GM23338 (cell line): ENCODE data around the gene HACD2. TPM values are rescaled to one million over a fixed set of nuclear protein-coding genes. Genes with fewer than 3 reads are reported as not detected.

Experiments
- ATAC-seq: fragments of 200-7000 bp; cut with Tn5 transposase; 3 replicates; pipeline ENCODE4 v1.9.1; 2020
- DNase-seq: peaks from one replicate; pipeline ENCODE4 v3.0.0-alpha.2; 2015; ENCODE audit warnings: low spot score
- H2AFZ ChIP-seq: fragments of 200-600 bp; sonication (generic); 2 replicates; pipeline ENCODE4 v1.8.0; 2016; ENCODE audit warnings: antibody characterized with exemption, mild to moderate bottlenecking, moderate library complexity
- H3F3A ChIP-seq: fragments of 200-600 bp; sonication (generic); replicated peaks from 2 replicates; pipeline ENCODE4 v1.8.0; 2017; ENCODE audit warnings: antibody characterized with exemption, mixed run types, low read depth
- H3K27ac ChIP-seq: fragments of 200-600 bp; sonication (generic); 2 replicates; pipeline ENCODE4 v1.6.1; 2016; ENCODE audit warnings: low read depth
- H3K27me3 ChIP-seq: fragments of 200-600 bp; sonication (generic); 2 replicates; pipeline ENCODE4 v1.8.0; 2016; ENCODE audit warnings: mild to moderate bottlenecking, mixed run types, moderate library complexity; ENCODE audit not compliant: insufficient read depth
- H3K36me3 ChIP-seq: fragments of 200-600 bp; sonication (generic); 2 replicates; pipeline ENCODE4 v1.8.0; 2016; ENCODE audit warnings: mild to moderate bottlenecking; ENCODE audit not compliant: insufficient read depth
- H3K4me1 ChIP-seq: fragments of 200-600 bp; sonication (generic); 2 replicates; pipeline ENCODE4 v1.8.0; 2016; ENCODE audit warnings: mild to moderate bottlenecking, moderate library complexity; ENCODE audit not compliant: insufficient read depth
- H3K4me2 ChIP-seq: fragments of 200-600 bp; sonication (generic); 2 replicates; pipeline ENCODE4 v1.7.1; 2017; ENCODE audit warnings: mixed run types
- H3K4me3 ChIP-seq: fragments of 200-600 bp; sonication (generic); 2 replicates; pipeline ENCODE4 v1.6.1; 2016; ENCODE audit warnings: mixed run types
- H3K79me2 ChIP-seq: fragments of 200-600 bp; sonication (generic); replicated peaks from 2 replicates; pipeline ENCODE4 v1.8.0; 2017; ENCODE audit warnings: mild to moderate bottlenecking; ENCODE audit not compliant: insufficient read depth
- H3K9me2 ChIP-seq: fragments of 200-600 bp; sonication (generic); 2 replicates; pipeline ENCODE4 v1.8.0; 2017; ENCODE audit not compliant: insufficient read depth
- H4K20me1 ChIP-seq: fragments of 200-600 bp; sonication (generic); replicated peaks from 2 replicates; pipeline ENCODE4 v1.8.0; 2017; ENCODE audit warnings: mild to moderate bottlenecking; ENCODE audit not compliant: insufficient read depth
- H3K27ac Mint-ChIP-seq: 2 replicates; pipeline ENCODE4 v1.8.0; 2020; ENCODE audit warnings: inconsistent platforms, mild to moderate bottlenecking, moderate library complexity, mixed read lengths
- H3K27me3 Mint-ChIP-seq: 3 replicates; pipeline ENCODE4 v1.8.0; 2022; ENCODE audit warnings: low read depth, mild to moderate bottlenecking, moderate library complexity, mixed read lengths, inconsistent platforms; ENCODE audit not compliant: insufficient read depth, poor library complexity
- H3K36me3 Mint-ChIP-seq: 3 replicates; pipeline ENCODE4 v1.8.0; 2021; ENCODE audit warnings: low read depth, mild to moderate bottlenecking, inconsistent platforms, moderate library complexity, mixed read lengths
- H3K4me1 Mint-ChIP-seq: 3 replicates; pipeline ENCODE4 v1.8.0; 2020; ENCODE audit warnings: mild to moderate bottlenecking, inconsistent platforms, mixed read lengths
- H3K4me3 Mint-ChIP-seq: 3 replicates; pipeline ENCODE4 v1.8.0; 2021; ENCODE audit warnings: moderate library complexity, mild to moderate bottlenecking, inconsistent platforms, mixed read lengths
- H3K9me3 Mint-ChIP-seq: 3 replicates; pipeline ENCODE4 v1.8.0; 2020; ENCODE audit warnings: moderate library complexity, mild to moderate bottlenecking, inconsistent platforms, mixed read lengths
- EZH2phosphoT487 ChIP-seq: fragments of 200-600 bp; sonication (generic); IDR thresholded peaks from one replicate; pipeline ENCODE4 v1.8.1; 2018; ENCODE audit warnings: antibody characterized with exemption; ENCODE audit not compliant: unreplicated experiment
- JUNB ChIP-seq: IDR thresholded peaks from one replicate; pipeline ENCODE4 v1.6.1; 2016; ENCODE audit warnings: antibody characterized with exemption; ENCODE audit not compliant: unreplicated experiment
- NANOG ChIP-seq: IDR thresholded peaks from 2 replicates; pipeline ENCODE4 v1.6.1; 2016; ENCODE audit warnings: antibody characterized with exemption, borderline replicate concordance
- POLR2AphosphoS5 ChIP-seq: IDR thresholded peaks from 2 replicates; pipeline ENCODE4 v1.6.1; 2016; ENCODE audit warnings: antibody characterized with exemption, low read depth
- STAT1 ChIP-seq: IDR thresholded peaks from one replicate; pipeline ENCODE4 v1.6.1; 2016; ENCODE audit warnings: antibody characterized with exemption; ENCODE audit not compliant: unreplicated experiment
- ZNF114 ChIP-seq: fragments of 250-450 bp; sonication (Bioruptor Pico); IDR thresholded peaks from 2 replicates; pipeline ENCODE4 v1.5.0; 2020; ENCODE audit warnings: mild to moderate bottlenecking, moderate library complexity
- ZNF331 ChIP-seq: fragments of 250-450 bp; sonication (Bioruptor Pico); IDR thresholded peaks from 2 replicates; pipeline ENCODE4 v1.5.0; 2020; ENCODE audit warnings: low read depth, mild to moderate bottlenecking, moderate library complexity
- polyA plus RNA-seq: library from polyadenylated mRNA; unstranded; fragments of >200 nt; fragmentation: Nextera tagmentation; extraction: Ambion mirVana; gene quantifications from 2 replicates; pipeline ENCODE4 v1.2.1, GENCODE V29; 2016
- total RNA-seq: library from RNA; depleted of rRNA; stranded (reverse); fragments of >200 nt; shearing (Covaris generic); gene quantifications from 2 replicates; pipeline ENCODE4 v1.2.3, GENCODE V29; 2014
- TF ChIP-seq, protein P1 (sequence below), 2 experiments: fragments of 200-600 bp in 1 of 2; sonication (generic) in 1 of 2; conservative IDR thresholded peaks; 2 replicates each; pipeline versions ENCODE4 v1.5.1 to v1.6.1; 2016 to 2017; ENCODE audit warnings: antibody characterized with exemption in 2 of 2, low read depth in 2 of 2, mild to moderate bottlenecking in 2 of 2, moderate library complexity in 1 of 2
- TF ChIP-seq, protein P2 (sequence below): fragments of 250-450 bp; sonication (Bioruptor Pico); IDR thresholded peaks from 2 replicates; pipeline ENCODE4 v1.5.0; 2020; ENCODE audit warnings: mild to moderate bottlenecking, moderate library complexity
- TF ChIP-seq, protein P3 (sequence below): IDR thresholded peaks from one replicate; pipeline ENCODE4 v1.6.1; 2018; ENCODE audit warnings: antibody characterized with exemption; ENCODE audit not compliant: unreplicated experiment
- TF ChIP-seq, protein P4 (sequence below): IDR thresholded peaks from 2 replicates; pipeline ENCODE4 v1.6.1; 2016; ENCODE audit warnings: antibody characterized with exemption

HACD2 gene
- total and polyA plus RNA-seq, 2 experiments from 2014 or later, result 13.4 to 31.5 TPM

DNA sequence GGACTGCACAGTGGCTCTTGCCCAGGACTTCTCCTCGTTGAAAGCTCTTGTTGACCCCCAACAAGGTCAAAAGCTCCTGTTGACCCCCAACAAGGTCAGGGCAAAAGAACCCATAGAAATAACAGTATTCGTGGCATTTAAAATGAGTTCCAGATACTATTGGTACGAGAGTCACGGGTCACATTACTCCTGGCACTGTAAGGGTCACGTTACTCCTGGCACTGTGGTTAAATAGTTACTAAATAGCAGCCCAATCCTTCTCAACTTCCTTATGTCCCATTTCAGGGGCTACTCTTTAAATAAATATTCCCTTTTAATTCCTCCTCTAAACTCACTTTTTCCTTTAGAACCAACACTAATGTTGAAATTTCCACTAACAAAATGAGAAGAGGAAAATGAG is 117.8 kb downstream of the HACD2 start (continued):
- TF ChIP-seq, protein P1, sequence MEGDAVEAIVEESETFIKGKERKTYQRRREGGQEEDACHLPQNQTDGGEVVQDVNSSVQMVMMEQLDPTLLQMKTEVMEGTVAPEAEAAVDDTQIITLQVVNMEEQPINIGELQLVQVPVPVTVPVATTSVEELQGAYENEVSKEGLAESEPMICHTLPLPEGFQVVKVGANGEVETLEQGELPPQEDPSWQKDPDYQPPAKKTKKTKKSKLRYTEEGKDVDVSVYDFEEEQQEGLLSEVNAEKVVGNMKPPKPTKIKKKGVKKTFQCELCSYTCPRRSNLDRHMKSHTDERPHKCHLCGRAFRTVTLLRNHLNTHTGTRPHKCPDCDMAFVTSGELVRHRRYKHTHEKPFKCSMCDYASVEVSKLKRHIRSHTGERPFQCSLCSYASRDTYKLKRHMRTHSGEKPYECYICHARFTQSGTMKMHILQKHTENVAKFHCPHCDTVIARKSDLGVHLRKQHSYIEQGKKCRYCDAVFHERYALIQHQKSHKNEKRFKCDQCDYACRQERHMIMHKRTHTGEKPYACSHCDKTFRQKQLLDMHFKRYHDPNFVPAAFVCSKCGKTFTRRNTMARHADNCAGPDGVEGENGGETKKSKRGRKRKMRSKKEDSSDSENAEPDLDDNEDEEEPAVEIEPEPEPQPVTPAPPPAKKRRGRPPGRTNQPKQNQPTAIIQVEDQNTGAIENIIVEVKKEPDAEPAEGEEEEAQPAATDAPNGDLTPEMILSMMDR (conservative IDR thresholded peaks at IDR 0.05; ENCODE audit: low read depth in 2 of 2), result no peak
- TF ChIP-seq NANOG (no peak), ZNF331 (CRISPR knock-in tag) (no peak), STAT1 (no peak)

DNA sequence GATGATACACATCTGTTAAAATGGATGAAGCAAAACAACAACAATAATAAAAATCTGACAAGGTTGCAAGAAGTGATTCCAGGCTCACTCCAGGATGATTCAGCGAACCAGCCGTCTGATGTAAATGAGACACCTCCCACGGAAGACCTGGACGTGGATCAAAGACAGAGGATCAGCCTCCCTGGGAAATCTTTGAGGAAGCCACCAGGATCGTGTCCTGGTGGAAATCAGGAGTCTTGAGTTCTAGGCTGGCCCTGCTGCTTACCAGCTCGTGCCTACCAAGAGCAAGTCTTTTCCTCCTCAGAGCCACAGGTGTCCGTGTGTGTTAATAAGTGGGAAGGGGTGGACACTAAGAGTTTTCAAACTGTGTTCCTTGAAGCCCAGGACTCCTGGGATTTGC is 120.6 kb downstream of the HACD2 start:
- H3K4me1 Mint-ChIP-seq, result peaks cover 12% of the 10 kb centered on the region; the same call in 2 of the 3 replicates
- ATAC-seq, result no peak
- no peaks in the 10 kb centered on the region for H3K79me2 ChIP-seq
- no peaks in the 10 kb centered on the region for H4K20me1 ChIP-seq
- no peak overlapping the region for H3K4me3 ChIP-seq
- peaks cover 3% of the 10 kb centered on the region for H3K27me3 Mint-ChIP-seq
- H3K36me3 ChIP-seq, result no peaks in the 10 kb centered on the region
- H3K27me3 ChIP-seq, result no peaks in the 10 kb centered on the region
- no peaks in the 10 kb centered on the region for H3K9me3 Mint-ChIP-seq
- H3K27ac Mint-ChIP-seq, result no peak overlapping the region
- no peaks in the 10 kb centered on the region for H3F3A ChIP-seq
- peaks cover 10% of the 10 kb centered on the region; the same call in 1 of the 2 replicates for H3K4me1 ChIP-seq
- no peak overlapping the region for H3K4me2 ChIP-seq
- no peaks in the 10 kb centered on the region for H3K36me3 Mint-ChIP-seq
- no peak overlapping the region for H2AFZ ChIP-seq
- H3K4me3 Mint-ChIP-seq, result no peak overlapping the region
- no peak overlapping the region for H3K27ac ChIP-seq
- DNase-seq, result no peak
- H3K9me2 ChIP-seq, result no peaks in the 10 kb centered on the region
- TF ChIP-seq, protein P1 (conservative IDR thresholded peaks at IDR 0.05; ENCODE audit: low read depth in 2 of 2), result no peak
- TF ChIP-seq EZH2phosphoT487, result no peak
- TF ChIP-seq, protein P2, sequence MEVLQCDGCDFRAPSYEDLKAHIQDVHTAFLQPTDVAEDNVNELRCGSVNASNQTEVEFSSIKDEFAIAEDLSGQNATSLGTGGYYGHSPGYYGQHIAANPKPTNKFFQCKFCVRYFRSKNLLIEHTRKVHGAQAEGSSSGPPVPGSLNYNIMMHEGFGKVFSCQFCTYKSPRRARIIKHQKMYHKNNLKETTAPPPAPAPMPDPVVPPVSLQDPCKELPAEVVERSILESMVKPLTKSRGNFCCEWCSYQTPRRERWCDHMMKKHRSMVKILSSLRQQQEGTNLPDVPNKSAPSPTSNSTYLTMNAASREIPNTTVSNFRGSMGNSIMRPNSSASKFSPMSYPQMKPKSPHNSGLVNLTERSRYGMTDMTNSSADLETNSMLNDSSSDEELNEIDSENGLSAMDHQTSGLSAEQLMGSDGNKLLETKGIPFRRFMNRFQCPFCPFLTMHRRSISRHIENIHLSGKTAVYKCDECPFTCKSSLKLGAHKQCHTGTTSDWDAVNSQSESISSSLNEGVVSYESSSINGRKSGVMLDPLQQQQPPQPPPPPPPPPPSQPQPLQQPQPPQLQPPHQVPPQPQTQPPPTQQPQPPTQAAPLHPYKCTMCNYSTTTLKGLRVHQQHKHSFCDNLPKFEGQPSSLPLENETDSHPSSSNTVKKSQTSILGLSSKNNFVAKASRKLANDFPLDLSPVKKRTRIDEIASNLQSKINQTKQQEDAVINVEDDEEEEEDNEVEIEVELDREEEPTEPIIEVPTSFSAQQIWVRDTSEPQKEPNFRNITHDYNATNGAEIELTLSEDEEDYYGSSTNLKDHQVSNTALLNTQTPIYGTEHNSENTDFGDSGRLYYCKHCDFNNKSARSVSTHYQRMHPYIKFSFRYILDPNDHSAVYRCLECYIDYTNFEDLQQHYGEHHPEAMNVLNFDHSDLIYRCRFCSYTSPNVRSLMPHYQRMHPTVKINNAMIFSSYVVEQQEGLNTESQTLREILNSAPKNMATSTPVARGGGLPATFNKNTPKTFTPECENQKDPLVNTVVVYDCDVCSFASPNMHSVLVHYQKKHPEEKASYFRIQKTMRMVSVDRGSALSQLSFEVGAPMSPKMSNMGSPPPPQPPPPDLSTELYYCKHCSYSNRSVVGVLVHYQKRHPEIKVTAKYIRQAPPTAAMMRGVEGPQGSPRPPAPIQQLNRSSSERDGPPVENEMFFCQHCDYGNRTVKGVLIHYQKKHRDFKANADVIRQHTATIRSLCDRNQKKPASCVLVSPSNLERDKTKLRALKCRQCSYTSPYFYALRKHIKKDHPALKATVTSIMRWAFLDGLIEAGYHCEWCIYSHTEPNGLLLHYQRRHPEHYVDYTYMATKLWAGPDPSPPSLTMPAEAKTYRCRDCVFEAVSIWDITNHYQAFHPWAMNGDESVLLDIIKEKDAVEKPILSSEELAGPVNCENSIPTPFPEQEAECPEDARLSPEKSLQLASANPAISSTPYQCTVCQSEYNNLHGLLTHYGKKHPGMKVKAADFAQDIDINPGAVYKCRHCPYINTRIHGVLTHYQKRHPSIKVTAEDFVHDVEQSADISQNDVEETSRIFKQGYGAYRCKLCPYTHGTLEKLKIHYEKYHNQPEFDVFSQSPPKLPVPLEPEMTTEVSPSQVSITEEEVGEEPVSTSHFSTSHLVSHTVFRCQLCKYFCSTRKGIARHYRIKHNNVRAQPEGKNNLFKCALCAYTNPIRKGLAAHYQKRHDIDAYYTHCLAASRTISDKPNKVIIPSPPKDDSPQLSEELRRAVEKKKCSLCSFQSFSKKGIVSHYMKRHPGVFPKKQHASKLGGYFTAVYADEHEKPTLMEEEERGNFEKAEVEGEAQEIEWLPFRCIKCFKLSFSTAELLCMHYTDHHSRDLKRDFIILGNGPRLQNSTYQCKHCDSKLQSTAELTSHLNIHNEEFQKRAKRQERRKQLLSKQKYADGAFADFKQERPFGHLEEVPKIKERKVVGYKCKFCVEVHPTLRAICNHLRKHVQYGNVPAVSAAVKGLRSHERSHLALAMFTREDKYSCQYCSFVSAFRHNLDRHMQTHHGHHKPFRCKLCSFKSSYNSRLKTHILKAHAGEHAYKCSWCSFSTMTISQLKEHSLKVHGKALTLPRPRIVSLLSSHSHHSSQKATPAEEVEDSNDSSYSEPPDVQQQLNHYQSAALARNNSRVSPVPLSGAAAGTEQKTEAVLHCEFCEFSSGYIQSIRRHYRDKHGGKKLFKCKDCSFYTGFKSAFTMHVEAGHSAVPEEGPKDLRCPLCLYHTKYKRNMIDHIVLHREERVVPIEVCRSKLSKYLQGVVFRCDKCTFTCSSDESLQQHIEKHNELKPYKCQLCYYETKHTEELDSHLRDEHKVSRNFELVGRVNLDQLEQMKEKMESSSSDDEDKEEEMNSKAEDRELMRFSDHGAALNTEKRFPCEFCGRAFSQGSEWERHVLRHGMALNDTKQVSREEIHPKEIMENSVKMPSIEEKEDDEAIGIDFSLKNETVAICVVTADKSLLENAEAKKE (CRISPR knock-in tag), result no peak
- TF ChIP-seq NANOG, result no peak
- TF ChIP-seq, protein P3, sequence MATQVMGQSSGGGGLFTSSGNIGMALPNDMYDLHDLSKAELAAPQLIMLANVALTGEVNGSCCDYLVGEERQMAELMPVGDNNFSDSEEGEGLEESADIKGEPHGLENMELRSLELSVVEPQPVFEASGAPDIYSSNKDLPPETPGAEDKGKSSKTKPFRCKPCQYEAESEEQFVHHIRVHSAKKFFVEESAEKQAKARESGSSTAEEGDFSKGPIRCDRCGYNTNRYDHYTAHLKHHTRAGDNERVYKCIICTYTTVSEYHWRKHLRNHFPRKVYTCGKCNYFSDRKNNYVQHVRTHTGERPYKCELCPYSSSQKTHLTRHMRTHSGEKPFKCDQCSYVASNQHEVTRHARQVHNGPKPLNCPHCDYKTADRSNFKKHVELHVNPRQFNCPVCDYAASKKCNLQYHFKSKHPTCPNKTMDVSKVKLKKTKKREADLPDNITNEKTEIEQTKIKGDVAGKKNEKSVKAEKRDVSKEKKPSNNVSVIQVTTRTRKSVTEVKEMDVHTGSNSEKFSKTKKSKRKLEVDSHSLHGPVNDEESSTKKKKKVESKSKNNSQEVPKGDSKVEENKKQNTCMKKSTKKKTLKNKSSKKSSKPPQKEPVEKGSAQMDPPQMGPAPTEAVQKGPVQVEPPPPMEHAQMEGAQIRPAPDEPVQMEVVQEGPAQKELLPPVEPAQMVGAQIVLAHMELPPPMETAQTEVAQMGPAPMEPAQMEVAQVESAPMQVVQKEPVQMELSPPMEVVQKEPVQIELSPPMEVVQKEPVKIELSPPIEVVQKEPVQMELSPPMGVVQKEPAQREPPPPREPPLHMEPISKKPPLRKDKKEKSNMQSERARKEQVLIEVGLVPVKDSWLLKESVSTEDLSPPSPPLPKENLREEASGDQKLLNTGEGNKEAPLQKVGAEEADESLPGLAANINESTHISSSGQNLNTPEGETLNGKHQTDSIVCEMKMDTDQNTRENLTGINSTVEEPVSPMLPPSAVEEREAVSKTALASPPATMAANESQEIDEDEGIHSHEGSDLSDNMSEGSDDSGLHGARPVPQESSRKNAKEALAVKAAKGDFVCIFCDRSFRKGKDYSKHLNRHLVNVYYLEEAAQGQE, result no peak
- TF ChIP-seq JUNB, result no peak
- TF ChIP-seq, protein P4, sequence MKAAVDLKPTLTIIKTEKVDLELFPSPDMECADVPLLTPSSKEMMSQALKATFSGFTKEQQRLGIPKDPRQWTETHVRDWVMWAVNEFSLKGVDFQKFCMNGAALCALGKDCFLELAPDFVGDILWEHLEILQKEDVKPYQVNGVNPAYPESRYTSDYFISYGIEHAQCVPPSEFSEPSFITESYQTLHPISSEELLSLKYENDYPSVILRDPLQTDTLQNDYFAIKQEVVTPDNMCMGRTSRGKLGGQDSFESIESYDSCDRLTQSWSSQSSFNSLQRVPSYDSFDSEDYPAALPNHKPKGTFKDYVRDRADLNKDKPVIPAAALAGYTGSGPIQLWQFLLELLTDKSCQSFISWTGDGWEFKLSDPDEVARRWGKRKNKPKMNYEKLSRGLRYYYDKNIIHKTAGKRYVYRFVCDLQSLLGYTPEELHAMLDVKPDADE, result no peak
- no peak for TF ChIP-seq ZNF114 (CRISPR knock-in tag)
- no peak for TF ChIP-seq POLR2AphosphoS5
